NCI-H1417 treated with DMSO at 0.1 percent for 48 hours (cell line): ENCODE data around the gene MAML2.

Experiments
- DNase-seq: peaks from one replicate; lab custom pipeline; 2025; lab: John Stamatoyannopoulos, UW

The MAML2 gene

DNA sequence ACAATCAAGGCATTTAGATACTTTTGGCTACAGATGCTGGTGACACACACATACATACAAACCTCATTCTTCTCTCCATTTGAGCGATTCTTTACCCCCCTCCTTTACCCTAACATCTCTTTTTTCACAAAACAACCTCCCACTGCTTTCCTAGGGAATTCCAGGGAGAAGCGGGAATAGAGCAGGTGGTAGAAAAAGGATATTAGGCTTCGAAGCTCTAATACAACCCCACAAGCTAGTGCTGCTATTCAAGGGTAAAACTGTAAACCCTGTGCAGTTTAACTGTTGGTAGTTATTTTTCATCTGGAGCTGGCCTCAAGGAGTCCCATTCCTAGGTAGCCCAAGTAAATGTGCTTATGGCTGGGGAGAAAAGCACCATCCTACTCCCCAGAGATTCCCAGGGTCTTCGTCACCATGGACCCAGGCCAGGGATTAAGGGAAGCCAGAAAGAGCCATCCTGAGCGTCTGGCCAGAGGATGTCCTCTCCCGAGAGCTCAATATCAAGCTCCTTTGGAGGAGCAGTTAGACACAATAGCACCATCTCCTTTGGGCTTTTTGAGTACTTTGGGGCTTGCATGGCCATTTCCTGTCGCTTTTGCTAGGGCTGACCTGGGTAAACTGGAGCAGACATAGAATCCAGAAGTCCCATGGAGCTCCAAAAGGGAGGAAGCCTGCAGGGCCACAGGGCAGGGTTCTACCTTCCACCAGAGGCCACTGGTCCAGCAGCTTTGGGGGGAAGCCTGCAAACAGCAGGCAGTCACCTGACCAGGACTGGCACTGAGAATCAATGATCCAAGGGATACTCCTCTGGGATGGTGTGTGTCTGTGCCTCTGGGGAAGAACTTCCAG lies 3.1 kb downstream of the MAML2 start:
- no peak for DNase-seq

GRCh38 chr11:96338910-96339705 lies 3.9 kb downstream of the MAML2 start:
- DNase-seq = no peak

DNA sequence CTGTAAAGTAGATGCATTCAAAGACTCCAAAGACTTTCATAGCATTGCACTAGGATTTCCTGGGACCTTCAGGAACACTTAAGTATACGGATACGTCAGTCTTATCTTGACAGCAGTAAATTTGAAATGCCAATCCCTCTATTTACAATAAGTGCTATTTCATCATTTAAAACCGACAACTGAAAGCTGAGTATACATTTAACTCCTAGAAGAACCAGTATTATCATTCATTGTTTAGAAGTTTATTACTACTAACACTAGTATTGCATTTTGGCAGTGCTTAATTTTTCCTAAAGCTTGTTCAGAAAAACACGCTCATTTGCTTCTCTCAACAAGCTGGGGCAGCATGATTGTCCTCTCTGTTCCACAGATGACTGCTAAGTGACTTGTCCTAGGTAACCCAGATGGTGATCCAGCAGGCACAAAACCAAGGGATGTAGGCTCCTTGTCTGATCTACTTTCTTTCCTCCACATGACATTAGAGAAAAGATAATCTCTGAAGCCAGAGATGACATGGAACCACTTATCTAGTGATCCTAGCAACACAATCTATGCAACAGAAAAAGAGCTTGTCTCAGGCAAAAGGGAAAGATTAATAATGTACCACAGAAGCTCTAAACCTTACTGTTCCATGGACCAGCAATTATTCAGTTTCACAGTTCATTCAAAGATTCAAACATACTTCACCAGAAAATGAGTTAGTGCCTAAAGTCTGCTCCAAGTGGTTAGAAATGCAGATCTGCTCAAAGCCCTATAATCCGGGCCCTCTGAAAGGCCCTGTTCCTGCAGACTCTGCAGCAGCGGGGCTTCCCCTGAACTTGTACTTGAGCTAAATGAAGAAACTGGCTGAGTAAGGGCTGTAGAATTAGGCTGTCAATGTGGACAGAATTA lies 5.2 kb downstream of the MAML2 start:
- DNase-seq = no peak

GRCh38 chr11:96335388-96335787 lies 7.6 kb downstream of the MAML2 start:
- DNase-seq = no peak

- no peak for DNase-seq
Observed at GRCh38 chr11:96334219-96334618, 8.8 kb downstream of the MAML2 start.

DNA sequence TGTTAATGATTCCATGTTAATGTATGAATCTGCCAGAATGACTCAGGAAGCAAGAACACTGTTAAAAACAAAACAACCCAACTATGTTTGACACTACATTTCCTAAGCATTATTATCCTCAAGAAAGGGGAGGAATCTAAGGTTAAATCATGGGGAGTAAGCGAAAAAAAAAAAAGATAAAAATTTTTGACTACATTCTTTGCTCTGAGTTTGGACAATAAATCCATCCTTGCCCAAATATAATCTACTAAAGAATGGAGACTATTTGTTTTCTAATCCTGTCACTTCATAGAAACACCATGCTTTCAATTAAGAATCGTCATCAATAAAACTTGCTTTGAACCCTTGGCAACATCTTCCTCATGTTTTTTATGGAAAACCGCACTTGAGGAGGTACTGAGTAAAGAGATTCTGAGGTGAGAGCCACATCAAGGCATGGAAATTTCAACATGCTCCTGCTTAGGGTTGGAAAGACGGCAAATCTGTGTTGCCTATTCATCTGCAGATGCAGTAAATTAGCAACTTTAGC lies 9.7 kb downstream of the MAML2 start:
- no peak for DNase-seq

DNA sequence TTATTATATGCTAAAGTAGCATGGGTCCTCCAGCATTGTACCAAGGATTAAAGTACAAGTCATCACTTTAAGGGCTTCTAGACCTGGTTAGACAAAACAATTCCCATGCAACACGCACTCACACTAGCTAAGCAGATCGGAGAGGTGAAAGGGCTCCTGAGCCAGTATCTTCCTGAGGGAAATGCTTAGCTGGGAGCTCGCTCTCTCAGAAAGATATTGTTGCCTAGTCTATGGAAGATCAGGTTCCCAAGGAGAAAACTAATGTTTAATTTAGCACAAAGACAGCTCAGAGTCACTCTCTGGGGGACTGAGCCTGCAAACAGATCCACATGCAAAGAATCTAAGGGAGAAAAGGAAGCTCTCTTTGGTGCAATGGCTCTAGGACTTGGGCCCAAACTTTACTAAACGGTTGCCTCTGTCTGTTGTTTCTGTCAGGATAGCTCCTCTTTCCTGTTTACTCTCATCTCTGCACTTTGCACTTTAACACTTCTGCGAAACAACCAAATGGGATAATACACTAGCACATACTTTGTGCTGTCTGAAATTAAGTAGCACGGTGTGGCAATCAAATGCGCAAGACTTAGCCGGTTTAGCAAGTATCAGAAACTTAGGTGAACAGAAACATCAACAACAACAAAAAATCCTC lies 10.7 kb downstream of the MAML2 start:
- DNase-seq = no peak

DNA sequence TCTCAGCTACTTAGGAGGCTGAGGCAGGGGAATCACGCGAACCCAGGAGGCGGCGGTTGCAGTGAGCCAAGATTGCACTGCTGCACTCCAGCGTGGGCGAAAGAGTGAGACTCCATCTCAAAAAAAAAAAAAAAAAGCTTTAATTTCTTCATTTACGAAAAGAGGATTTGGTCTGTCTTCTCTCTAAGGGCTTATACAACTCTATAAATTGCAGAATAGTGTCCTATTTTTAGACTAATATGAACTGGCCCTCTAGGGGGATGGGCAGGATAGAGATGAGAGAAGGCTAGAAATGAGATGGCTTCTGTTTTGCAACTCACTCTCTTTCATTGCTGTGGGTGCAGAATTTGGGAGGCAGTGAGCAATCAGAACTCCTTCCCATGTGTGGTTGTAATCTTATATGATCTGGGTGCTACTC lies 11.3 kb downstream of the MAML2 start:
- no peak for DNase-seq

DNA sequence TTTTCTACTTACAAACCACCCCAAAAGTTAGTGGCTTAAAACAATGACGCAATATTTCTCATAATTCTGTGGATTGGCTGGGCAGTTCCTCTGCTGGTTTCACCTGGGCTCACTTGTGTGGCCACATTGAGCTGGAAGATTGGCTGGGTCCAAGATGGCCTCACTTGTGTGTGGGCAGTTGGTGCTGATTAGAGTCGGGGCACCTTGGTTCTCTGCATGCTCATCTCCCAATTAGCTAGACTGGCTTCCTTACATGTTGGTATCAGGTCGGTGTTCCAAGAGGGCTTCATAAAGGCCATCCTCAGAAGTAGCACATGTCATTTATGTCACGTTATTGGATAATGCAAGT lies 12.5 kb downstream of the MAML2 start:
- DNase-seq = no peak

DNA sequence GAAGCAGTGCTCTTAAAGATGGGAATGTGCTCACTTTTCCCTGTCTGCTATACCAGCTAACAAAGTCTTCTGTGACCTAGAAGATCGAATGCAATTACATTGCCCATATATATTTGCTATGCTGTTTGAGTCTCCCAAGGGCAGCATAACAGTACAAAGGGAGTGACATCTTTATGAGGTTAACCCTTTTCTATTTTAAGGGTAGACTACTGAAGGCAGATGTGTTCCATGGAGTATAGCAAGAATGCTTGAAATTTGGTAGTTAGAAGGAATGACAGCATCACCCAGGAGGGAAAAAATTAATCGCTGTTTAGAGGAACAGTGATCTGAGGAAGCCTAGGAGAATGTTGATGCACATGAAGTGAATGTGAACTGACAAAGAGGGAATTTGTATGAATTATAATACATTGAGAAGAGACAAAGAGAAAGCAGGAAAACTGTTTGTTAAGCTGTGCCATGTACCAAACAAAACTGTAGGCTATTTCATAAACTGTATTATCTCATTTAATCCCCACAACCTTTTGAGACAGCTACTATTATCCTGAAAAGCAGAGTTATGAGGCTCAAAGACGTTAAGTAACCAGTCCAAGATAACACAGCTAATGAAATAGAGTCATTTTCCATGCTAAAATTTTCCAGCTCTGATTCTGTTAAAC lies 13.0 kb downstream of the MAML2 start:
- DNase-seq = no peak

GRCh38 chr11:96329419-96329818 lies 13.6 kb downstream of the MAML2 start:
- DNase-seq = no peak

DNA sequence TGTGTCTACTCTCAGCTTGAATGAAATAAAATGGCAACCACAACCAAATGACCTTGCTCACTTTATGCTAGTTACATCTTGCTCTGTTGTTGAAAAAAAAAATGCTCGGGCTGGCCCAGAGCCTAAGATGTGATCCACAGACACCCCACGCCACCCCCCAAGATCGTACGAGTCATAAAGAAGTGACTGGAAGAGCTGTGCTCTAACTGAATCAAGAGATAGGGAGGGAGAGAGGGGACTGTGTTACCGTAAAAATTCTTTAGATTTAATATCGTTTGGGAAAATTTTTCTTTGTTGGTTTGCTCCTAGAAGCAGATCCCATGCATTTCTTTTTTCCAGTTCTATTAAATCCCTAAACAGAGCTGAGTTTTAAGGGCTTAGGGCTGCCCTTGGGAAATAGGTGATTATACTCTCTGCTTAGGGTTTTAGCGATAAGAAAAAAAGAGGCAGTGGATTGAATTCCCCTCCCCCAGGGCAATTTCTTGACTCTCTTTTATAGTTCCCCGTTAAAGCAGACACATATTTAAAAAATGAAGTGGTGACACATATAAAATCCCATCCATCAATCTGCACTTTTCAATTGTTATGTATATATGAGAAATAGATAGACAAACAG lies 14.5 kb downstream of the MAML2 start:
- no peak for DNase-seq

- no peak for DNase-seq
Observed at GRCh38 chr11:96326959-96327358, 16.0 kb downstream of the MAML2 start.

DNA sequence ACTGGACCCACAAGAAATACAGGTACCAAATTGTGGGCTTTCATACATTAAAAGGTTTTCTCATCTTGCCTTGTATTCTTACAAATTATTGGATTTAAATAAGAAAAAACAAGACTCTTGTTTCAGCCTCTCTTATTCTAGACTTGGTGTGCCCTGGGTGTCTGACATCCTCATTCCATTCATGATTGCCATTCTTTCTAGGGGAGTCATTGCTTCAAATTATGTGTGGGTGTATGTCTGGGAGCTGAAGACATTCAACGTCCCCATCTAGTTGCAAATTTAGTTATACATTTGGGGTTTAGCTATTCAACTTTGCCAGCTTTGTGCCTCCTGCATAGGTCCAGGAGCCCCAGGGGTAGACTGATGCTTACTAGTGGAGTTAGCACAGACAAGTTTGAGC lies 18.1 kb downstream of the MAML2 start:
- DNase-seq = no peak

GRCh38 chr11:96323642-96323985 lies 19.4 kb downstream of the MAML2 start:
- no peak for DNase-seq

GRCh38 chr11:96322775-96323641 lies 20.0 kb downstream of the MAML2 start:
- DNase-seq = no peak

DNA sequence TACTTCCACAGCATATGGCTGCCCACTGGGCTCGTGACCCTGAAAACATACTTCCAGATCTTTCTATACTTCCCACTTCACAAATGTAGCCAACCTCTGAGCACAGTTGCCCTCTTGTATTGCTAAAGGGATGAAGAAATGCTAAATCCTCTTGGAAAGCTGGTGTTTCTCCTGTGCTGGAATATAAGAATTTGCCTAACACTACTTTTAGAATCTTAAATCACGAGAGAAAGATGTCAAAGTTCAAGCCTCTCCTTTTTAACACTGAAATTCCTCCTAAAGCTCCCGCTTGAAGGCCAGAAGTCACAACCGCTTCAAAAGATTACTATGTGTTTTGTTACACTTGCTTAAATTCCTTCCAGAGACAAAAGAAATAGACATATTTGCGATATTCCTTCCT lies 21.9 kb downstream of the MAML2 start:
- DNase-seq = no peak

- DNase-seq = no peak
Observed at GRCh38 chr11:96319898-96320656, 22.9 kb downstream of the MAML2 start.

DNA sequence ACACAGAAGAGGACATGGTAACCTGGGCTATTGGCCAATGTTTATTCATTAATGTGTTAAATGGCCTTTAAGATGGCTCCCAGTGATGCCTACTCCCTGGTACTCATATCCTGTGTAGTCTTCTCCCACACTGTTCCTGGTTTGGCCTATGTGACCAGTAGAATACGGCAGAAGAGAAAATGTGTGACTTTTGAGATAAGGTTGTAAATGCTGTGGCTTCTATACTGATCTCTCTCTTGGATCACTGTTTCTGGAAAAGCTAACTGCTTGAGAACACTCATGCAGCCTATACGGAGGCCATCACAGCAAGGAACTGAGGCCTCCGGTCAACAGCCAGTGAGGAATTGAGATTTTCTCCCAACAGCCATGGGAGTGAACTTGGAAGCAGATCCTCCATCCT lies 24.1 kb downstream of the MAML2 start:
- no peak for DNase-seq
